CD4-positive, alpha-beta T cell treated with Interleukin-21 for 1 hour (primary cell): ENCODE measurements around the gene MTARC1.

Experiments
- DNase-seq: peaks from one replicate; pipeline ENCODE4 v3.0.0-alpha.2; 2020

MTARC1 gene

DNA sequence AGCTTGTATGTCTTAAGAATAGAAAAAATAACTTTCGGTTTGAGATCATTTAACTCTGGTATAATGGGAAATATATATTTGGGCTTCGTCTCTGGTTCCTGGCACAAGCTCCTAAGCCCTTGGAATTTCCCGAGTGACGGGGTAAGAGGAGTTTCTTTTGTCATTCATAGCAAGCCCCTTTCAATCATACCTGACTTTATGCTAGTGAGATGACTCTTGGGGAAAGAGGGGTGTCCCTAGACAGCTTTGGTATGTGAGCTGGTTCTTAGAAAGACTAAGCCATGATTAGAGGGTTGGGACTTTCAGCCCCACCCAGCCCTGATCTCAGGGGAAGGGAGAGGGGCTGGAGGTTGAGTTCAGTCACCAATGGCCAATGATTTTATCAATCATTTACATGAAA is 13.9 kb upstream of the MTARC1 start:
- no peak for DNase-seq

DNA sequence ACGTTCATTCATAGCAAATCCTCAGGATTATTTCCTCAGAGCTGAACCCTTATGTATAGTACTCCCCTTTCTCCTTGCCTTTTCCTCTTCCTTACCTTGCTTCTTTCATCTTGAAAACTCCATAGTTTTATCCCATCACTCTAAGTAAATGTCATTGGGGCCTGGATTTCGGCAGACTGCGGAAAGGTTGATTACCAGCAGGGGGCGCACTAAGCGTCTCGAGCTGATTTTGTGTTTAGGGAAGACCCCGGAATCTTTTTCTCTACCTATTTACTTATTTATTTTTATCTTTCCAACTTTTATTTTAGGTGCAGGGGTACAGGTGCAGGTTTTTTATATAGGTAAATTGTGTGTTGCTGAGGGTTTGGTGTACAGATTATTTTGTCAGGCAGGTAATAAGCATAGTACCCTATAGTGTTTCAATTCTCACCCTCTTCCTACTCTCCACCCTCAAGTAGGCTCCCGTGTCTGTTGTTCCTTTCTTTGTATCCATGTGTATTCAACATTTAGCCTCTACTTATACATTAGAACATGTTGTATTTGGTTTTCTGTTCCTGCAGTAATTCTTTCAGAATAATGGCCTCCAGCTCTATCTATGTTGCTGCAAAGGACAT is 11.4 kb upstream of the MTARC1 start:
- DNase-seq = peak; percentile 11

GRCh38 chr1:220776254-220776653 is 10.5 kb upstream of the MTARC1 start:
- no peak for DNase-seq

GRCh38 chr1:220776720-220777326 is 9.9 kb upstream of the MTARC1 start:
- peak; percentile 51 for DNase-seq

DNA sequence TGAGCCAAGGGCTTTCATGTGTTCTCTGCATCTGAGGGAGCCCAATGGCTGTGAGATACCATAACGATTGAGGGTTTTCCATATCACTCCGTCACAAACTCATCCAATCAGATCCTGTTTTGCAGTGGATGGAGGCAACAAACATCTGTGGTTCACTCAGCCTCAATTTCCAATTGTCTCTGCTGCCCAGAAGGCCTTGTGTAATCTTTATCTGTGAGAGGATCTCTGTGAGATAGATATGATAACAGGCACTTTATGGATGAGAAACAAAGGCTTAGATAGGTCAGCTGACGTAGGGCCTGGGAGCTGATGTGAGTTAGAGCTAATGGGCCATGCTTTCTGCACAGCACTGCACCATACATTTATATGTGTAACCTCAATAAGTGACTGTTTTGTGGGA is 3.3 kb upstream of the MTARC1 start:
- DNase-seq = no peak

GRCh38 chr1:220784751-220785150 is 2.0 kb upstream of the MTARC1 start:
- no peak for DNase-seq

- no peak for DNase-seq
These were observed 1.3 kb upstream of the MTARC1 start for GRCh38 chr1:220785166-220786056.

DNA sequence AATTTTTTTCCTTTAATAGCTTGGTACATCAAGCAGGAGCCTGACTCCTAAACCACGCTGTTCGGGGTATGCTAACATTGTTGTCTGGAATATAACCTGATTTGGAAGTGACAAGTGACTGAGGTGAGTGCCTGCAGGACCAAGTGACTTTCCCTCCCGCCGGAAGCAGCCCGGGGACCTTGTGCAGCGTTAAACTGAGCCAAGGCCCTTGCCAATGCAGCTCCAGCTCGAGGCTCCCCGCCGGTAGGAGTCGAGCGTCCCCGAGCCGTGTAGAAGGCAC is 716 bp upstream of the MTARC1 start:
- no peak for DNase-seq

- DNase-seq = no peak
These were observed 431 bp downstream of the MTARC1 start for GRCh38 chr1:220787069-220787619.

DNA sequence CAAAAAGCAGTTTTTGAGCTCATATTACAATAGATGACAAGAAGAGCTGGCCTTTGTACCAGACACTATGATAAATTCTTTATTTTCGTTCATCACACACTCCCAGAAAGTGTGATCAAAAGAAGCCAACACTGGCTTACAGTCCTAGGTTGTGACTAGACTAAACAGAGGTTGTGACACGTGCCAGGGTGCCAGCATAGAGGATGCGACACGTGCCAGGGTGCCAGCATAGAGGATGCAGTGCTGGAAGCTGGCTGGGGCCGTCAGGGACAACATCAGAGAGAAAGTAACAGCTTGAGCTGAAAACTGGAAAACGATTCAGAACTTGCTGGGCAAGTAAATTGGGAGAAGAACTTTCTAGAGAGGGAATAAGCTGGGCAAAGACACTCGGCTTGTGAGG is 2.2 kb downstream of the MTARC1 start:
- DNase-seq = no peak

DNA sequence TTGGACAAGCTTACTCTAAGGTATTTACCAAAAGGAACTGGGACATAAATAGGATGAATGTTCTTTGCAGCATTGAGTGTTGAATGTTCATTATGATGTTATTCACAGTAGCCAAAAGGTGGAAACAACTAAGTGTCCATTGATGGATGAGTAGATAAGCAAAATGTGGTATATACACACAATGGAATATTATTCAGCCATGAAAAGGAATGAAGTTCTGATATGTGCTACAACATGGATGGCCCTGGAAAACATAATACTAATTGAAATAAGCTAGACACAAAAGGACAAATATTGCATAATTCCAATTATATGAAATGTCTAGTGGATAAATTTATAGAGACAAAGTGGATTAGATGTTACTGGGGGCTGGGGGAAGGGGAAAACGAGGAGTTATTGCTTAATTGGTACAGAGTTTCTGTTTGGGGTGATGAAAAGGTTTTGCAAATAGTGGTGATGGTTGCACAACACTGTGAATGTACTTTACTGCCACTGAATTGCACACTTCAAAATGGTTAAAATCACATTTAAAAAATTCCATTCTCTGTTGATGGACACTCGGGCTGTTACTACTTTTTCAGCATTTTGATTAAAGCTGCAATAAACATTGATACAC is 2.9 kb downstream of the MTARC1 start:
- no peak for DNase-seq

DNA sequence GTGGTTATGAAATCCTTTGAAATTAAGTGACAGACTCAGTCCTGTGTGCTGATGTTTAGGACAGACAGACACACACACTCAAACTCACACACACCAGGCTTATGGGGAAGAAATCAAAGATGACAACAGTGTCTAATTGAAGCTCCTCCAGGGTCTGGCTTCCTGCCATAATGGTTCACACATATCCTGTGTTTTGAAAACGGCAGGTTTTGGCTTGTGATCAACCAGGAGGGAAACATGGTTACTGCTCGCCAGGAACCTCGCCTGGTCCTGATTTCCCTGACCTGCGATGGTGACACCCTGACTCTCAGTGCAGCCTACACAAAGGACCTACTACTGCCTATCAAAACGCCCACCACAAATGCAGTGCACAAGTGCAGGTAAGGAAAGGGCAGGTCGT is 4.6 kb downstream of the MTARC1 start:
- no peak for DNase-seq

DNA sequence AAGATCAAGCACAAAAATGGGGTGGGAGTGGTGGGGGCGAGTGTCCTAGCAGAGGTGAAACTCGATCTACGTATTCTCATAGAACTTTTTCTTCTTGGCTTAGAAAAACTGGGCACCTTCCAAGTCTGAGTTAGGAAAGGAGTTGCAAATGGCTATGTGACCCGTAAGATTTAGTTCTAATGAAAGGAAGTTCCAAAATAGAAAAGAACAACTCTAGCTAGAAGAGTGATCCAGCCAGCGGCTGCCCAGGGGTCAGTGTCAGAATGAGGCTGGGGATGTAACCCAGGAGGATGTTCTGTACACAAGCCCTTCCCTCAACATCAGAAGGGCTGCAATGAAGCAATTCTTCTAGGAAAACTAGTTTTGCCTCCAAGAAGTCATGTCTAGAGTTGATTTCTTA is 5.2 kb downstream of the MTARC1 start:
- no peak for DNase-seq

DNA sequence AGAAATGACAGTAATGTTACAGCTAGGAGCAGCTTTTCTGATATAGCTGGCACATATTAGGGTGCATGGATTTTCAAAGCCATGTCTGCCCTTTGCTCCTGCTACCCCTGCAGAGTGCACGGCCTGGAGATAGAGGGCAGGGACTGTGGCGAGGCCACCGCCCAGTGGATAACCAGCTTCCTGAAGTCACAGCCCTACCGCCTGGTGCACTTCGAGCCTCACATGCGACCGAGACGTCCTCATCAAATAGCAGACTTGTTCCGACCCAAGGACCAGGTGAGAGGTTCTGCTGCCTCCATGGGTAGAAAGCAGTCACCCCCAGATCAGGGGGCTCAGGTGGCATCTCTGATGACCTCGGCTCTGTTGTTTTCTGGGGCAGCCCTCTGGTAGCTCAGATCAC is 9.8 kb downstream of the MTARC1 start:
- DNase-seq = no peak

DNA sequence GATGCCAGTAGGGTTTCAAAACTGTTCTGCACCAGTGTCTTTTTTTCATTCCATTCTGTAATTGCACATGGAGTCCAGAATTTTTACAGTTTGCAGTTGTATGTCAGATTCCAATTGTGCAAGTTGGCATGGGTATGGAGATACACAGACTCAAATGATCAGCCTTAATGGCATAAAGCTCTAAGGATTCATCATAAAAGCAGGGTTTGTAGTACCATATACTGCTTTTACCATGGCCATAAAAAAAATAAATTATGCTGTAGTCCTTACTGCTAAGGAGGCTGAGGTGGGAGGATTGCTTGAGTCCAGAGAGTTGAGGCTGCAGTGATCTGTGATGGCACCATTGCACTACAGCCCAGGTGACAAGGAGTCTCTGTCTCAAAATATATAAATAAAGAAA is 10.3 kb downstream of the MTARC1 start:
- DNase-seq = no peak

DNA sequence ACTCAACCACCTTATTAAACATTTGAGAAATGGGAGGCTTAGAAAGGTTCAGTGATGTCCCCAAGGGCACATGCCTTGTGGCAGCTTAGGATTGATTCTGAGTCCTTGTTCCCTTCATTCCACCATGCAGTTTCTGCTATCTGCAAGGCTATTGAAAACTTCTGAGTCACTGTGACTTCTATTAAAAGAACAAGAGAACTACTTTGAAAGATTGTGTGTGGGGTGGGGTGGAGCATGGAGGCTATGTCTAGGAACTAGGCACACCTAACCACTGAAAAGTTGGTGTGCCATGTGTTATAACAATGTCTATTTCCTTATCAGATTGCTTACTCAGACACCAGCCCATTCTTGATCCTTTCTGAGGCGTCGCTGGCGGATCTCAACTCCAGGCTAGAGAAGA is 10.8 kb downstream of the MTARC1 start:
- no peak for DNase-seq

- DNase-seq = no peak
These were observed 11.6 kb downstream of the MTARC1 start for GRCh38 chr1:220798338-220798737.

DNA sequence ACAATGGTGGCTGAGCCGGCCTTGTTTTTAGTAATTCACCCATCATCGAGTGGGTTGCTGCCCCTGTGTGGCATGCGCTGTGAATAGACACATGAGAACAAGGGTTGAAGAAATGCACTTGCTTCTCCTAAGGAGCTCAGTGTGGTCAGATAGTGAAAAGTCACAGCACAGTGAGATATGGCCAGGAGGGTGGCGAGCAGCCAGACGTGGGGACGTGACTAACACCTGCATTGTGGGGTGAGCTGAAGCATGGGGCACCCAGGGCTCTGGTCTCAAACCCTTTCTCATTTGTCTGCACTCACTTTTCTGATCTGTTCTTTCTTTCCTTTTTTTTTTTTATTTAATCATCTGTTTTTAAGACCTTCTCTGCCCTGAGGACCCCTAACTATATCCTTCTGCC is 13.5 kb downstream of the MTARC1 start:
- DNase-seq = no peak

DNA sequence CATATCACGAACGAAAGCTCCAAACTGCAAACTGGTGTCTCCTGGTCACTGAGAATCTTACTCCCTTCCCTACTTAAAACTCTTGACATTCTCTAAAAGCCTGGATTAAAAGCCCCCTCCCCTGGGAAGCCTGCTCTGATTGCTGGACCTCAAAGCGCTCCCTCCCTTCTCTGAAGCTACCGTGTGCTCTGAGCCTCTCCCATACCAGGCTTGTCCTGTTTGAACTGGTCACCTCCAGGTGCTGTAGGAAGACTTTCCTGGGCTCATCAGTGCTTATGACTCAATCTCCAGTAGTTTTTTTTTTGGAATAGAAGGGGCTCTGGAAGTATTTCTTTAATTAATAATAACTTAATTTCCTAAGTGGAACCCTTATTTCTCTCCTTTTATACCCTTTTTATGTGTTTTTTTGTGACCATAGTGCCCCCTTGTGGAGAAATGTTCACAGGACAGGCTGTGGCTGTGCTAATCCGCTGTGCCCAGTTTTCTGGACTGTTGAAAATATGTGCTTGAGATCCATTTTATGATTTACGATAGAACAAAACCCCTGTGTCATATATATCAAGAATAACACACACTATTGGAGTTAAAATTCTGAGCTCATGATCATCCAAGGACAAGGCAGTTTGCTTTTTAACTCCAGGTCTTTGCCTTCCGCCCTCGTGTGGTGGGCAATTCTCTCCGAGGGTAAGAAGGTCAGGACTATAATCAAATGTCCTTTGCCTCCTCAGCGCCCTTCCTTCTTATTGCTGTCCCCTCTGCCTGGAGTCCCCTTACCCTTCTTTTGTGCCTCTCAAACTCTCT is 16.9 kb downstream of the MTARC1 start:
- peak; percentile 17 for DNase-seq

- no peak for DNase-seq
These were observed 17.5 kb downstream of the MTARC1 start for GRCh38 chr1:220804202-220804586.

DNA sequence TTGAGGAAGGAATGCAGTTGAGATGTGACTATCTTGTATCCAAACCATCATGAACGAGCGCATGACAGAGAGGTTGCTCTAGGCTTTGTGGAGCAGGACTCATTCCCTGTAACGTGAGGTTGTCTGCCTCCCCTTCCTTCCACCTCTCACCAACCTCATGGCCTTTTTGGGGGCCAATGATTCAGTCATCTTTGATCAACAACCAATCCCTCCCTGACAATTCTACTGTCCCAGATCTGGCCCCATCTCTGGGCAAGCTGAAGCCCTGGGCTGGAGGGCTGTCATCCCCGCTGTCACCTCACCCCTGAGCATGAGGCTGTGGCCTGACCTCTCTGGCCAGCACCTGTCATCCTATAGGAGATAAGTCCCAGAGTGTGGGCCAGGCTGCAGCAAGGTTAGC is 19.7 kb downstream of the MTARC1 start:
- no peak for DNase-seq

DNA sequence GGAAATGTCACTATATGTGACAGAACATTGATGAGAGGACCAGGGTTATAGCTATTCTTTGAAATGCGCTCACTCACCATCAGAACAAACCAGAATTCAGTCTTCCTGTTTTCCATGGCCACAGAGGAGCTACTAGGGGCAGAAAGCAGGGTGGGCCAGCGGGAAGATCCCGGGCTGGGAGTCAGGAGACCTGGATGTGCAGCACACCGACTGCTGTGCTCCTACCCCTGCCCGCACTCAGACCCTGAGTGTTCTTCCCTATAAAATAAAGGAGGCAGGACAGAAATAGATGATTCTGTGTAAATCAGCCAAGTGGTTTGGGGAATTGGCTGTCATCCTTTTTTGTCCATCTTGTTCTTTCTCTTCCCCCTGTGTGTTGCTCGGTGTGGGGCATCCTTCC is 21.0 kb downstream of the MTARC1 start:
- no peak for DNase-seq
